MM.1S (cell line): ENCODE data around the gene CLDND2.

ENCODE experiments used
- DNase-seq: peaks from one replicate; pipeline ENCODE4 v3.0.0-alpha.2; 2015
- H2AFZ ChIP-seq: fragments of 300-600 bp; sonication (generic); 2 replicates; pipeline ENCODE4 v1.6.0; 2016; ENCODE audit warnings: antibody characterized with exemption, low read length
- H3F3A ChIP-seq: fragments of 300-600 bp; sonication (generic); 2 replicates; pipeline ENCODE4 v1.6.1; 2016; ENCODE audit warnings: mild to moderate bottlenecking, antibody characterized with exemption, low read length, moderate library complexity, mixed read lengths; ENCODE audit not compliant: insufficient read depth
- H3K27ac ChIP-seq: fragments of 300-600 bp; sonication (generic); 2 replicates; pipeline ENCODE4 v1.5.1; 2016; ENCODE audit warnings: mild to moderate bottlenecking, low read length
- H3K27me3 ChIP-seq: fragments of 300-600 bp; sonication (generic); replicated peaks from 2 replicates; pipeline ENCODE4 v1.6.0; 2016; ENCODE audit warnings: low read length; ENCODE audit not compliant: insufficient read depth
- H3K36me3 ChIP-seq: fragments of 300-600 bp; sonication (generic); replicated peaks from 2 replicates; pipeline ENCODE4 v1.6.1; 2016; ENCODE audit warnings: mild to moderate bottlenecking, low read length, mixed read lengths; ENCODE audit not compliant: insufficient read depth
- H3K4me1 ChIP-seq: fragments of 300-600 bp; sonication (generic); 2 replicates; pipeline ENCODE4 v1.6.1; 2016; ENCODE audit warnings: low read length, mixed read lengths
- H3K4me2 ChIP-seq: fragments of 300-600 bp; sonication (generic); 2 replicates; pipeline ENCODE4 v1.6.0; 2016; ENCODE audit warnings: low read depth, low read length
- H3K4me3 ChIP-seq: fragments of 300-600 bp; sonication (generic); 2 replicates; pipeline ENCODE4 v1.5.1; 2016; ENCODE audit warnings: low read length, mixed read lengths
- H3K79me2 ChIP-seq: fragments of 300-600 bp; sonication (generic); 2 replicates; pipeline ENCODE4 v1.6.1; 2016; ENCODE audit warnings: mixed run types, low read length, mixed read lengths
- H3K9ac ChIP-seq: fragments of 300-600 bp; sonication (generic); 2 replicates; pipeline ENCODE4 v1.6.1; 2016; ENCODE audit warnings: low read length, mixed read lengths
- H3K9me2 ChIP-seq: fragments of 300-600 bp; sonication (generic); replicated peaks from 2 replicates; pipeline ENCODE4 v1.6.1; 2016; ENCODE audit warnings: mild to moderate bottlenecking, low read length, mixed read lengths; ENCODE audit not compliant: insufficient read depth
- H3K9me3 ChIP-seq: fragments of 300-600 bp; sonication (generic); replicated peaks from 2 replicates; pipeline ENCODE4 v1.6.1; 2016; ENCODE audit warnings: mild to moderate bottlenecking, low read length, mixed read lengths; ENCODE audit not compliant: insufficient read depth
- H4K20me1 ChIP-seq: fragments of 300-600 bp; sonication (generic); 2 replicates; pipeline ENCODE4 v1.6.1; 2016; ENCODE audit warnings: mild to moderate bottlenecking, low read length, moderate library complexity, mixed read lengths; ENCODE audit not compliant: insufficient read depth
- EZH2 ChIP-seq: fragments of 300-600 bp; sonication (generic); optimal IDR thresholded peaks from 2 replicates; pipeline ENCODE3; 2017; ENCODE audit warnings: low read depth, mild to moderate bottlenecking, antibody characterized with exemption, low read length, mixed read lengths
- EZH2phosphoT487 ChIP-seq: fragments of 300-600 bp; sonication (generic); IDR thresholded peaks from 2 replicates; pipeline ENCODE4 v1.6.1; 2018; ENCODE audit warnings: antibody characterized with exemption, low read length
- TF ChIP-seq, protein P1 (sequence below): fragments of 300-600 bp; sonication (generic); IDR thresholded peaks from 2 replicates; pipeline ENCODE4 v1.5.1; 2016; ENCODE audit warnings: antibody characterized with exemption, low read length, mixed read lengths

The CLDND2 gene

GRCh38 chr19:51359294-51359693, 9.5 kb downstream of the CLDND2 start:
- Histone ChIP-seq H3K9me2 (no peaks in the 10 kb centered on the region), H2AFZ (no peak overlapping the region), H3K4me2 (no peak overlapping the region), H3F3A (no peaks in the 10 kb centered on the region), H3K36me3 (no peaks in the 10 kb centered on the region), H3K4me1 (no peaks in the 10 kb centered on the region), H3K27ac (no peak overlapping the region), H3K9ac (no peak overlapping the region), H3K9me3 (no peaks in the 10 kb centered on the region), H4K20me1 (no peaks in the 10 kb centered on the region), H3K4me3 (no peak overlapping the region), H3K79me2 (no peaks in the 10 kb centered on the region), H3K27me3 (no peaks in the 10 kb centered on the region)
- TF ChIP-seq, protein P1, sequence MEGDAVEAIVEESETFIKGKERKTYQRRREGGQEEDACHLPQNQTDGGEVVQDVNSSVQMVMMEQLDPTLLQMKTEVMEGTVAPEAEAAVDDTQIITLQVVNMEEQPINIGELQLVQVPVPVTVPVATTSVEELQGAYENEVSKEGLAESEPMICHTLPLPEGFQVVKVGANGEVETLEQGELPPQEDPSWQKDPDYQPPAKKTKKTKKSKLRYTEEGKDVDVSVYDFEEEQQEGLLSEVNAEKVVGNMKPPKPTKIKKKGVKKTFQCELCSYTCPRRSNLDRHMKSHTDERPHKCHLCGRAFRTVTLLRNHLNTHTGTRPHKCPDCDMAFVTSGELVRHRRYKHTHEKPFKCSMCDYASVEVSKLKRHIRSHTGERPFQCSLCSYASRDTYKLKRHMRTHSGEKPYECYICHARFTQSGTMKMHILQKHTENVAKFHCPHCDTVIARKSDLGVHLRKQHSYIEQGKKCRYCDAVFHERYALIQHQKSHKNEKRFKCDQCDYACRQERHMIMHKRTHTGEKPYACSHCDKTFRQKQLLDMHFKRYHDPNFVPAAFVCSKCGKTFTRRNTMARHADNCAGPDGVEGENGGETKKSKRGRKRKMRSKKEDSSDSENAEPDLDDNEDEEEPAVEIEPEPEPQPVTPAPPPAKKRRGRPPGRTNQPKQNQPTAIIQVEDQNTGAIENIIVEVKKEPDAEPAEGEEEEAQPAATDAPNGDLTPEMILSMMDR = no peak
- TF ChIP-seq EZH2 (no peak), EZH2phosphoT487 (no peak)
- no peak for DNase-seq

- Histone ChIP-seq H3K9me2 (no peaks in the 10 kb centered on the region), H2AFZ (no peak overlapping the region), H3K4me1 (no peaks in the 10 kb centered on the region), H3F3A (no peaks in the 10 kb centered on the region), H3K4me2 (no peak overlapping the region), H3K4me3 (no peak overlapping the region), H4K20me1 (no peaks in the 10 kb centered on the region), H3K27me3 (no peaks in the 10 kb centered on the region), H3K9me3 (no peaks in the 10 kb centered on the region), H3K36me3 (no peaks in the 10 kb centered on the region), H3K79me2 (no peaks in the 10 kb centered on the region), H3K27ac (no peak overlapping the region), H3K9ac (no peak overlapping the region)
- TF ChIP-seq EZH2phosphoT487 = no peak
- DNase-seq = no peak
These were observed 10.9 kb downstream of the CLDND2 start for GRCh38 chr19:51357952-51358351.

- no peak overlapping the region for H3K4me3 ChIP-seq
- H3K9me2 ChIP-seq = no peaks in the 10 kb centered on the region
- H3K27ac ChIP-seq = no peak overlapping the region
- H2AFZ ChIP-seq = no peak overlapping the region
- H3K9ac ChIP-seq = no peak overlapping the region
- DNase-seq = no peak
- no peak overlapping the region for H3K4me2 ChIP-seq
- H3K27me3 ChIP-seq = no peaks in the 10 kb centered on the region
- H3K79me2 ChIP-seq = no peaks in the 10 kb centered on the region
- H3K36me3 ChIP-seq = no peaks in the 10 kb centered on the region
- no peak for TF ChIP-seq EZH2phosphoT487
- no peak for TF ChIP-seq EZH2
- TF ChIP-seq, protein P1 = no peak
- no peaks in the 10 kb centered on the region for H3F3A ChIP-seq
- H3K9me3 ChIP-seq = no peaks in the 10 kb centered on the region
- no peaks in the 10 kb centered on the region for H4K20me1 ChIP-seq
- H3K4me1 ChIP-seq = no peaks in the 10 kb centered on the region
These were observed 12.5 kb downstream of the CLDND2 start for GRCh38 chr19:51356159-51356801.

GRCh38 chr19:51354742-51355148, 14.1 kb downstream of the CLDND2 start:
- no peaks in the 10 kb centered on the region for H3K4me1 ChIP-seq
- no peak for TF ChIP-seq EZH2phosphoT487
- TF ChIP-seq, protein P1 = no peak
- TF ChIP-seq EZH2 = no peak
- no peak overlapping the region for H3K4me3 ChIP-seq
- no peaks in the 10 kb centered on the region for H3K9me2 ChIP-seq
- no peaks in the 10 kb centered on the region for H3K79me2 ChIP-seq
- no peaks in the 10 kb centered on the region for H3K36me3 ChIP-seq
- H3F3A ChIP-seq = no peaks in the 10 kb centered on the region
- H2AFZ ChIP-seq = no peak overlapping the region
- DNase-seq = no peak
- no peaks in the 10 kb centered on the region for H3K27me3 ChIP-seq
- H3K9me3 ChIP-seq = no peaks in the 10 kb centered on the region
- no peak overlapping the region for H3K9ac ChIP-seq
- H4K20me1 ChIP-seq = no peaks in the 10 kb centered on the region
- H3K4me2 ChIP-seq = no peak overlapping the region
- H3K27ac ChIP-seq = no peak overlapping the region
